ENCODE results near the gene PIP5K1A.

The PIP5K1A gene

GRCh38 chr1:151290709-151291303 lies 92.5 kb downstream of the PIP5K1A start:
- no peak for DNase-seq

- no peak for DNase-seq
Measured at GRCh38 chr1:151292207-151293030, 94.1 kb downstream of the PIP5K1A start.

- DNase-seq, result no peak
Measured at GRCh38 chr1:151293093-151293492, 94.7 kb downstream of the PIP5K1A start.

GRCh38 chr1:151294742-151295462 lies 96.5 kb downstream of the PIP5K1A start:
- DNase-seq, result no peak

Data from NCI-H1436 treated with DMSO at 0.1 percent for 48 hours (cell line).